ENCODE results near the gene ITGAV. TPM values are rescaled to one million over a fixed set of nuclear protein-coding genes. Genes with fewer than 3 reads are reported as not detected.

ITGAV gene
- total RNA-seq, 1 donor from 2014 or later, result 21.9 TPM

DNA sequence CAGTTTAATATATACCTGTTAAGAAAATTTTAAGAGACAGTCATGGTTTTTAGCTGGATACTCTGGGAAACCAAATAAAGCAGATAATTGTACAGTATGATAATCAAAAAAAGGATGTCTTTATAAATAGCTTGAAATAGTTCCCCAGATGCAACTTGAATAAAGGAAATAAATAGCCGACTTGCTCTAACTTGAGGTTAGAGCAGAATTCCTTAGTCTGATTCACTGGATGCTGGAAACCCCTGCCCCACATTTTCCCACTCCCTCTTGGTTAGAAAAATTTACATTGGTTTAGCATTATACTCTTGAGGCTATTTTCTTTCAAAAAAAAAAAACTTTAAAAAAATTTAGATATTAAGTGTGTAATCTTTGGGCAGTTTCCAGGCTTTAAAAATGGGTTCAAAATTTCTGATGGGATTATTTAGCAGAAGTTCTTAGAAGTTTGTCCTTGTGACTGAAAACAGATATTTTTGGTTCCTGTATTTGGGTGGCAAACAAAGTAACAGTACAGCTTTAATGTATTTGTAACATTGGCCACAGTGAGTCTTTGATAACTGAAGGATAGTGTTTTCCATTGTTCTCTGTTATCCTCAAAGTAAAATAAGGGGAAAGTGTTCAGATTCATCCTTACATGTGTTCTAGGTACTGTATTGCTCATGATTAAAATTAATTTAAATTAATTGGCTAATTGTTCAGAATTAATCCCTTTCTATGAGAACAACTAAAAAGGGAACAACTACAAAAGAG lies 39.6 kb downstream of the ITGAV start:
- Mint-ChIP-seq H3K36me3 (ENCODE audit: unreplicated experiment) (no peaks in the 10 kb centered on the region), H3K9me3 (ENCODE audit: unreplicated experiment) (no peaks in the 10 kb centered on the region), H3K27me3 (ENCODE audit: unreplicated experiment) (no peaks in the 10 kb centered on the region), H3K4me1 (ENCODE audit: low read depth, unreplicated experiment) (peaks cover 3% of the 10 kb centered on the region), H3K4me3 (ENCODE audit: unreplicated experiment) (no peak overlapping the region), H3K27ac (ENCODE audit: unreplicated experiment) (no peak overlapping the region)
- no peak for DNase-seq
- TF ChIP-seq, protein P1, sequence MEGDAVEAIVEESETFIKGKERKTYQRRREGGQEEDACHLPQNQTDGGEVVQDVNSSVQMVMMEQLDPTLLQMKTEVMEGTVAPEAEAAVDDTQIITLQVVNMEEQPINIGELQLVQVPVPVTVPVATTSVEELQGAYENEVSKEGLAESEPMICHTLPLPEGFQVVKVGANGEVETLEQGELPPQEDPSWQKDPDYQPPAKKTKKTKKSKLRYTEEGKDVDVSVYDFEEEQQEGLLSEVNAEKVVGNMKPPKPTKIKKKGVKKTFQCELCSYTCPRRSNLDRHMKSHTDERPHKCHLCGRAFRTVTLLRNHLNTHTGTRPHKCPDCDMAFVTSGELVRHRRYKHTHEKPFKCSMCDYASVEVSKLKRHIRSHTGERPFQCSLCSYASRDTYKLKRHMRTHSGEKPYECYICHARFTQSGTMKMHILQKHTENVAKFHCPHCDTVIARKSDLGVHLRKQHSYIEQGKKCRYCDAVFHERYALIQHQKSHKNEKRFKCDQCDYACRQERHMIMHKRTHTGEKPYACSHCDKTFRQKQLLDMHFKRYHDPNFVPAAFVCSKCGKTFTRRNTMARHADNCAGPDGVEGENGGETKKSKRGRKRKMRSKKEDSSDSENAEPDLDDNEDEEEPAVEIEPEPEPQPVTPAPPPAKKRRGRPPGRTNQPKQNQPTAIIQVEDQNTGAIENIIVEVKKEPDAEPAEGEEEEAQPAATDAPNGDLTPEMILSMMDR (IDR thresholded peaks at IDR 0.05; ENCODE audit: partially characterized antibody, unreplicated experiment), result no peak

DNA sequence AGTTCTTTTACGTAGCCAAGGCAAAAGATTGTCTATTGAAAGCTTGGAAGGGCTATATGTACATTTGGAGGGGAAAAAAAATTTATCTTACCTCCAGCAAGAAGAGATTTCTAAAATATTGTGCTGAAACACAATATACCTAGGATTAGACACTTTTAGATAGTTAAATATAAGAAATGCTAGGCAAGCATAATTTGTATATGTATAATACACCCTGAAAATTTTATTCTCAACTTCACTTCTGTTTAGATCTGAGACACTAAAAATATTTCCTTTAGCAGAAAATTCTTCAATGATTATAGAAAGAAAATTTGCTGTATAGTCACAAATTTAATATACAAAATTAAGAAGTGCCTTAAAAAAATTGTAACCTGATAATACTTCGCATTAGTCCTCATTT lies 42.6 kb downstream of the ITGAV start:
- TF ChIP-seq, protein P1 (IDR thresholded peaks at IDR 0.05; ENCODE audit: partially characterized antibody, unreplicated experiment), result no peak
- Mint-ChIP-seq H3K27me3 (ENCODE audit: unreplicated experiment) (no peaks in the 10 kb centered on the region), H3K36me3 (ENCODE audit: unreplicated experiment) (no peaks in the 10 kb centered on the region)

GRCh38 chr2:186634701-186635100 lies 44.8 kb downstream of the ITGAV start:
- peaks cover 11% of the 10 kb centered on the region for H3K4me1 Mint-ChIP-seq (ENCODE audit: low read depth, unreplicated experiment)
- no peak overlapping the region for H3K4me3 Mint-ChIP-seq (ENCODE audit: unreplicated experiment)
- no peak for DNase-seq

More for the DNA sequence above, 42.6 kb downstream of the ITGAV start:
- Mint-ChIP-seq H3K4me1 (ENCODE audit: low read depth, unreplicated experiment) (peaks cover 7% of the 10 kb centered on the region), H3K4me3 (ENCODE audit: unreplicated experiment) (no peak overlapping the region), H3K27ac (ENCODE audit: unreplicated experiment) (no peak overlapping the region), H3K9me3 (ENCODE audit: unreplicated experiment) (no peaks in the 10 kb centered on the region)
- no peak for DNase-seq

DNA sequence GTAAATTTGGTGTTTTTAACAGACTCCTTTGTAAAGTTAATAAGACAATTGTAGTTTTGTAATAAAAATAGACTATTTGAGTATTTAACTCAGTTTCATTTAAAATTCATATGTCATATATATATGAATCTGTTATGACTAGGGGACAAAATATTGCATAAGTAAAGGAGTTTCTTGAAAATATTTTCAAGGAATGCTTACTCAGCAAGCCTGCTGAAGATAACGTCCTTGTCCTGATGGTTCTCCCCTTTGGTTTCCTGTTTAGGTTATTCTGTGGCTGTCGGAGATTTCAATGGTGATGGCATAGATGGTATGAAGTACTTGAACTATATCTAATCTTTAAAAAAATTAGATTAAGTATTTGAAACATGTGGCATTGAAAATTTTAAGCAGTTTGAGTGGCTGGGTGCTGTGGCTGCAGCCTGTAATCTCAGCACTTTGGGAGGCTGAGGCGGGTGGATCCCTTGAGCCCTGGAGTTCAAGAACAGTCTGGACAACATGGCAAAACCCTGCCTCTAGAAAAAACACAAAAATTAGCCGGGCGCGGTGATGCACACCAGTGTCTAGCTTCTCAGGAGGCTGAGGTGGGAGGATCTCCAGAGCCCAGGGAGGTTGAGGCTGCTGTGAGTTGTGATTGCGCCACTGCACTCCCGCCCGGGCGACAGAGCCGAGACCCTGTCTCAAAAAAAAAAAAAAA lies 47.1 kb downstream of the ITGAV start:
- H3K4me3 Mint-ChIP-seq (ENCODE audit: unreplicated experiment), result no peak overlapping the region
- H3K9me3 Mint-ChIP-seq (ENCODE audit: unreplicated experiment), result no peaks in the 10 kb centered on the region
- no peak overlapping the region for H3K27ac Mint-ChIP-seq (ENCODE audit: unreplicated experiment)
- no peaks in the 10 kb centered on the region for H3K36me3 Mint-ChIP-seq (ENCODE audit: unreplicated experiment)
- H3K4me1 Mint-ChIP-seq (ENCODE audit: low read depth, unreplicated experiment), result peaks cover 11% of the 10 kb centered on the region
- H3K27me3 Mint-ChIP-seq (ENCODE audit: unreplicated experiment), result no peaks in the 10 kb centered on the region
- DNase-seq, result no peak
- TF ChIP-seq, protein P1 (IDR thresholded peaks at IDR 0.05; ENCODE audit: partially characterized antibody, unreplicated experiment), result no peak

More at GRCh38 chr2:186634701-186635100, 44.8 kb downstream of the ITGAV start:
- H3K9me3 Mint-ChIP-seq (ENCODE audit: unreplicated experiment), result no peaks in the 10 kb centered on the region
- H3K27me3 Mint-ChIP-seq (ENCODE audit: unreplicated experiment), result no peaks in the 10 kb centered on the region
- TF ChIP-seq, protein P1 (IDR thresholded peaks at IDR 0.05; ENCODE audit: partially characterized antibody, unreplicated experiment), result no peak
- no peaks in the 10 kb centered on the region for H3K36me3 Mint-ChIP-seq (ENCODE audit: unreplicated experiment)
- no peak overlapping the region for H3K27ac Mint-ChIP-seq (ENCODE audit: unreplicated experiment)

GRCh38 chr2:186637497-186637800 lies 47.6 kb downstream of the ITGAV start:
- TF ChIP-seq, protein P1 (IDR thresholded peaks at IDR 0.05; ENCODE audit: partially characterized antibody, unreplicated experiment), result no peak
- peak overlapping the region; percentile 3 for H3K27ac Mint-ChIP-seq (ENCODE audit: unreplicated experiment)

More at GRCh38 chr2:186637497-186637800, 47.6 kb downstream of the ITGAV start:
- no peak for DNase-seq
- no peak overlapping the region for H3K4me3 Mint-ChIP-seq (ENCODE audit: unreplicated experiment)
- peaks cover 11% of the 10 kb centered on the region for H3K4me1 Mint-ChIP-seq (ENCODE audit: low read depth, unreplicated experiment)
- H3K27me3 Mint-ChIP-seq (ENCODE audit: unreplicated experiment), result no peaks in the 10 kb centered on the region
- no peaks in the 10 kb centered on the region for H3K36me3 Mint-ChIP-seq (ENCODE audit: unreplicated experiment)
- H3K9me3 Mint-ChIP-seq (ENCODE audit: unreplicated experiment), result no peaks in the 10 kb centered on the region
